Fibroblast of lung (primary cell): ENCODE data around the gene GLMP.

Experiments
- EZH2 ChIP-seq: IDR thresholded peaks from 2 replicates; pipeline ENCODE4 v1.5.1; 2012; ENCODE audit warnings: low read length, control low read depth, mild to moderate bottlenecking; ENCODE audit errors: missing control alignments
- TF ChIP-seq, protein P1 (sequence below), 2 donors: IDR thresholded peaks in 1 of 2; conservative IDR thresholded peaks in 1 of 2; 1 replicate in 1 of 2; 2 replicates in 1 of 2; pipeline ENCODE4 v1.5.1; 2011 to 2012; ENCODE audit warnings: low read length in 2 of 2, control low read depth in 1 of 2, inconsistent platforms in 1 of 2, low read depth in 1 of 2, mild to moderate bottlenecking in 1 of 2

DNA sequence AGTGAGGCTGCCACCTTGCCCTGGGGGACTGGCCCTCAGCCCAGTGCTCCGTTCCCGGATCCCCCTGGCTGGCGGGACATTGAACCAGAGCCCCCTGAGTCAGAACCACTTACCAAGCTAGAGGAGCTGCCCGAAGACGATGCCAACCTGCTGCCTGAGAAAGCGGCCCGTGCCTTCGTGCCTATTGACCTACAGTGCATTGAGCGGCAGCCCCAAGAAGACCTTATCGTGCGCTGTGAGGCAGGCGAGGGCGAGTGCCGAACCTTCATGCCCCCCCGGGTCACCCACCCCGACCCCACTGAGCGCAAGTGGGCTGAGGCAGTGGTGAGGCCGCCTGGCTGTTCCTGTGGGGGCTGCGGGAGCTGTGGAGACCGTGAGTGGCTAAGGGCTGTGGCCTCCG lies 10.0 kb downstream of the GLMP start:
- TF ChIP-seq, protein P1, sequence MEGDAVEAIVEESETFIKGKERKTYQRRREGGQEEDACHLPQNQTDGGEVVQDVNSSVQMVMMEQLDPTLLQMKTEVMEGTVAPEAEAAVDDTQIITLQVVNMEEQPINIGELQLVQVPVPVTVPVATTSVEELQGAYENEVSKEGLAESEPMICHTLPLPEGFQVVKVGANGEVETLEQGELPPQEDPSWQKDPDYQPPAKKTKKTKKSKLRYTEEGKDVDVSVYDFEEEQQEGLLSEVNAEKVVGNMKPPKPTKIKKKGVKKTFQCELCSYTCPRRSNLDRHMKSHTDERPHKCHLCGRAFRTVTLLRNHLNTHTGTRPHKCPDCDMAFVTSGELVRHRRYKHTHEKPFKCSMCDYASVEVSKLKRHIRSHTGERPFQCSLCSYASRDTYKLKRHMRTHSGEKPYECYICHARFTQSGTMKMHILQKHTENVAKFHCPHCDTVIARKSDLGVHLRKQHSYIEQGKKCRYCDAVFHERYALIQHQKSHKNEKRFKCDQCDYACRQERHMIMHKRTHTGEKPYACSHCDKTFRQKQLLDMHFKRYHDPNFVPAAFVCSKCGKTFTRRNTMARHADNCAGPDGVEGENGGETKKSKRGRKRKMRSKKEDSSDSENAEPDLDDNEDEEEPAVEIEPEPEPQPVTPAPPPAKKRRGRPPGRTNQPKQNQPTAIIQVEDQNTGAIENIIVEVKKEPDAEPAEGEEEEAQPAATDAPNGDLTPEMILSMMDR (conservative IDR thresholded peaks at IDR 0.05 in 1 of 2, IDR thresholded peaks at IDR 0.05 in 1 of 2; ENCODE audit: low read depth in 1 of 2, low read length in 2 of 2), result no peak
- no peak for TF ChIP-seq EZH2
